Vagina (tissue), 2 donors: ENCODE results near the gene ZNRF2. TPM values are rescaled to one million over a fixed set of nuclear protein-coding genes. Genes with fewer than 3 reads are reported as not detected.

Experiments
- DNase-seq, 2 donors: peaks; one replicate each; pipeline ENCODE4 v3.0.0-alpha.2; 2017; ENCODE audit errors: extremely low spot score in 2 of 2
- H3K27ac ChIP-seq: fragments of 200-600 bp; sonication (generic); one replicate; pipeline ENCODE4 v1.5.1; 2019
- H3K27me3 ChIP-seq: fragments of 200-600 bp; sonication (generic); one replicate; pipeline ENCODE4 v1.5.1; 2019
- H3K36me3 ChIP-seq, 2 donors: fragments of 200-600 bp; sonication (generic); one replicate each; pipeline ENCODE4 v1.5.1; 2017 to 2019
- H3K4me1 ChIP-seq: fragments of 200-600 bp; sonication (generic); one replicate; pipeline ENCODE4 v1.5.1; 2019
- H3K4me3 ChIP-seq, 2 donors: fragments of 200-600 bp; sonication (generic); 1 replicate in 1 of 2; 2 replicates in 1 of 2; pipeline ENCODE4 v1.5.1; 2016 to 2019
- H3K9me3 ChIP-seq: fragments of 200-600 bp; sonication (generic); one replicate; pipeline ENCODE4 v1.5.1; 2019
- POLR2A ChIP-seq, 2 donors: fragments of 450-650 bp; IDR thresholded peaks; one replicate each; pipeline ENCODE4 v1.6.1; 2017; ENCODE audit warnings: antibody characterized with exemption in 2 of 2, mild to moderate bottlenecking in 2 of 2, moderate library complexity in 2 of 2
- POLR2AphosphoS5 ChIP-seq, 2 donors: sonication (generic); formaldehyde crosslinking; IDR thresholded peaks; one replicate each; pipeline ENCODE4 v1.9.0; 2017; ENCODE audit warnings: antibody characterized with exemption in 2 of 2, mild to moderate bottlenecking in 2 of 2, low read depth in 1 of 2; ENCODE audit not compliant: insufficient read depth in 1 of 2
- intact Hi-C: fragments of 100-400 bp; cut with DNase I; formaldehyde crosslinking; loops from one replicate; pipeline ENCODE4 v1.15.1; 2023
- total RNA-seq: library from RNA; depleted of rRNA; stranded (reverse); fragments of >200 nt; gene quantifications from one replicate; pipeline ENCODE4 v1.2.3, GENCODE V29; 2016
- TF ChIP-seq, protein P1 (sequence below), 3 experiments: fragments of 450-650 bp in 2 of 3; fragments of 200-600 bp in 1 of 3; sonication (generic) in 1 of 3; IDR thresholded peaks; one replicate each; pipeline ENCODE4 v1.5.1; 2017 to 2019; ENCODE audit warnings: antibody characterized with exemption in 3 of 3, mild to moderate bottlenecking in 2 of 3, moderate library complexity in 2 of 3

ZNRF2 gene
- total RNA-seq, 1 donor from 2014 or later, result 21.9 TPM

DNA sequence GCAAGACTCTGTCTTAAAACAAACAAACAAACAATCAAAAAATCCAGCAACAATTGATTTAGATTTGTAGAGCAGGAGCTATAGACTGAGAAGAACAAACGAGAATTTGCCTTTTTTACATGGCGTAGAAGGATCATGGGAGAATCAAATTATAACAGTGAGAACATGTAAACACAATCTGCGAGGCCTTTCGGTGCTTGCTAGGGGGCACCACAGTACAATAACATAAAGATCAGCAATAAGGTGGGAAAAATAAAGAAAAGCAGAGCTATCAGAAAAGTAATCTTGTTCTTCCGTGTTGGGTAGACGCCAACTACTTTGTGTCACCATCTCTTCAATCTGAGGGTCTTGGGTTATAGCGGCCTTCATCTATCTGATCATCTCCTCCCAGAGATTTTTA, 112.0 kb downstream of the ZNRF2 start:
- TF ChIP-seq, protein P1, sequence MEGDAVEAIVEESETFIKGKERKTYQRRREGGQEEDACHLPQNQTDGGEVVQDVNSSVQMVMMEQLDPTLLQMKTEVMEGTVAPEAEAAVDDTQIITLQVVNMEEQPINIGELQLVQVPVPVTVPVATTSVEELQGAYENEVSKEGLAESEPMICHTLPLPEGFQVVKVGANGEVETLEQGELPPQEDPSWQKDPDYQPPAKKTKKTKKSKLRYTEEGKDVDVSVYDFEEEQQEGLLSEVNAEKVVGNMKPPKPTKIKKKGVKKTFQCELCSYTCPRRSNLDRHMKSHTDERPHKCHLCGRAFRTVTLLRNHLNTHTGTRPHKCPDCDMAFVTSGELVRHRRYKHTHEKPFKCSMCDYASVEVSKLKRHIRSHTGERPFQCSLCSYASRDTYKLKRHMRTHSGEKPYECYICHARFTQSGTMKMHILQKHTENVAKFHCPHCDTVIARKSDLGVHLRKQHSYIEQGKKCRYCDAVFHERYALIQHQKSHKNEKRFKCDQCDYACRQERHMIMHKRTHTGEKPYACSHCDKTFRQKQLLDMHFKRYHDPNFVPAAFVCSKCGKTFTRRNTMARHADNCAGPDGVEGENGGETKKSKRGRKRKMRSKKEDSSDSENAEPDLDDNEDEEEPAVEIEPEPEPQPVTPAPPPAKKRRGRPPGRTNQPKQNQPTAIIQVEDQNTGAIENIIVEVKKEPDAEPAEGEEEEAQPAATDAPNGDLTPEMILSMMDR (IDR thresholded peaks at IDR 0.05), result no peak
- TF ChIP-seq POLR2A (IDR thresholded peaks at IDR 0.05), result no peak
- TF ChIP-seq POLR2AphosphoS5 (IDR thresholded peaks at IDR 0.05; ENCODE audit: insufficient read depth in 1 of 2, low read depth in 1 of 2), result no peak
- Histone ChIP-seq H3K9me3 (no peaks in the 10 kb centered on the region), H3K27ac (no peak overlapping the region), H3K4me3 (no peak overlapping the region), H3K36me3 (no peaks in the 10 kb centered on the region), H3K4me1 (no peaks in the 10 kb centered on the region), H3K27me3 (no peaks in the 10 kb centered on the region)
- intact Hi-C loops, result no loop called here
- no peak for DNase-seq

DNA sequence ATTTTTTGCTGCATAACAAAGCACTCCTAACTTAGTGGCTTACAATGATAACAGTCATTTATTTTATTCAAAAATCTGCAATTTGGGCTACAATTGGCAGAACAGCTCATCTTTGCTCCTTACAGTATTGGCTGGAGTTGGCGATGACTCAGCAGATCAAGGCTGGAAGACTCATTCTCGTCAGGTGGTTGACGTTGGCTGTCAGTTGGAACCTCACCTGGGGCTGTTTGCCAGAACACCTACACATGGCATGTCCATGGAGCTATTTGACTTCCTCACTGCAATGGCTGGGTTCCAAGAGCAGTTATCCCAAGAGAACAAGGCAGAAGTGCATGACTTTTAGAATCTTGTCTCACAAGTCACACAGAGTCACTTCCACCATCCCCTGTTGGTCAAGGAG, 119.1 kb downstream of the ZNRF2 start:
- intact Hi-C loops, result no loop called here
- DNase-seq, result no peak

DNA sequence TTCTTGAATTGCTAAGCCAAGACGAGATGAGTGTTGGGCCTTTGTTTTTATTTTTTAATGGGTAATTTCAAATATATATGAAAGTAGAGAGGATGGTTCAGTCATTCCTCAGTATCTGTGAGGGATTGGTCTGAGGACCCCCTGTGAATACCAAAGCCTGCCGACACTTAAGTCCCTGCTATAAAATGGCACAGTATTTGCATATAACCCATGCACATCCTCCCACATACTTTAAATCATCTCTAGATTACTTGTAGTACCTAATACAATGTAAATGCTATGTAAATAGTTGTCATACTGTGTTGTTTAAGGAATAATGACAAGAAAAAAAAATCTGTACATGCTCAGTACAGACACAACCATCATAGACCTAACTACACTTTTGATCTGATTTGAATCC, 120.8 kb downstream of the ZNRF2 start:
- no peaks in the 10 kb centered on the region for H3K27me3 ChIP-seq
- no peak overlapping the region for H3K4me3 ChIP-seq
- intact Hi-C loops, result no loop called here
- TF ChIP-seq POLR2AphosphoS5 (IDR thresholded peaks at IDR 0.05; ENCODE audit: insufficient read depth in 1 of 2, low read depth in 1 of 2) (no peak), POLR2A (IDR thresholded peaks at IDR 0.05) (no peak)
- TF ChIP-seq, protein P1 (IDR thresholded peaks at IDR 0.05), result no peak
- no peaks in the 10 kb centered on the region for H3K4me1 ChIP-seq
- no peak for DNase-seq
- no peaks in the 10 kb centered on the region for H3K36me3 ChIP-seq
- H3K27ac ChIP-seq, result no peak overlapping the region
- no peaks in the 10 kb centered on the region for H3K9me3 ChIP-seq

More for the DNA sequence above, 119.1 kb downstream of the ZNRF2 start:
- no peak overlapping the region for H3K27ac ChIP-seq
- no peaks in the 10 kb centered on the region for H3K4me1 ChIP-seq
- H3K4me3 ChIP-seq, result no peak overlapping the region
- H3K9me3 ChIP-seq, result no peaks in the 10 kb centered on the region
- no peaks in the 10 kb centered on the region for H3K36me3 ChIP-seq
- H3K27me3 ChIP-seq, result no peaks in the 10 kb centered on the region
- no peak for TF ChIP-seq POLR2A (IDR thresholded peaks at IDR 0.05)
- TF ChIP-seq POLR2AphosphoS5 (IDR thresholded peaks at IDR 0.05; ENCODE audit: insufficient read depth in 1 of 2, low read depth in 1 of 2), result no peak
- TF ChIP-seq, protein P1 (IDR thresholded peaks at IDR 0.05), result no peak

DNA sequence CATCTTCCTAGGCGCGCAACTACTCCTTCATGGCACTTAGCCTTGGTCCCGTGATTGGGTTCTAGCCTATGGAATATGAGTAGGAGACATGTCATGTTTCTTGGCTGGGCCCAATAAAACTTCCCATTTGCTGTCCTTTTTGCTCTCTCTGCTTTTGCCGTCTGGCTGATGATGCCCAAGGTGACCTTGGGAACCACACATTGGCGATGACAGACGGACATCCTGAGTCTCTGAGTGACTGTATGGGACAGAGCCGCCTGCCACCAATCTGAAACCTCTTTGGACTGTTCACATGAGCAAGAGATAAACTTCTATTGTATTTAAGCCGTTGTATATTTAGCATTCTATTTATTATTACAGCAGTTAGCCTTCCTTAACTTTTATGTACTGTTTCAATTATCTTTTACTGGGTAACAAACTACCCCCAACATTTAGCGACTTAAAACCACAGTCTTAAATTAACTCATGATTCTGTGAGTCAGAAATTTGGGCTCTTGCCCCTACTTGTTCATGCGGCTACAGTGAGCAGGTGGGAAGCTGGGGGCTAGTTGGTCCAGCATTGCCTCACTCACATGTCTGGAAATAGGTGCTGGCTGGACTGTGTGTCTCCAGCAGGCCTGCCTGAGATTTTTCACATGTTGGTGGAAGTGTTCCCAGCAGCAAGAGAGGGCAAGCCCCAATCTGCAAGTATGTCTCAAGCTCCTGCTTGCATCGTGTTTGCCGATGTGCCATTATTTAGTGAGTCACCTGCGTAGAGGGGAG, 122.4 kb downstream of the ZNRF2 start:
- Histone ChIP-seq H3K4me3 (no peak overlapping the region), H3K27ac (no peak overlapping the region), H3K4me1 (no peaks in the 10 kb centered on the region), H3K9me3 (no peaks in the 10 kb centered on the region), H3K27me3 (no peaks in the 10 kb centered on the region), H3K36me3 (no peaks in the 10 kb centered on the region)
- TF ChIP-seq POLR2AphosphoS5 (IDR thresholded peaks at IDR 0.05; ENCODE audit: insufficient read depth in 1 of 2, low read depth in 1 of 2), result no peak
- TF ChIP-seq, protein P1 (IDR thresholded peaks at IDR 0.05), result no peak
- TF ChIP-seq POLR2A (IDR thresholded peaks at IDR 0.05), result no peak
- no peak for DNase-seq
- intact Hi-C loops, result no loop called here

DNA sequence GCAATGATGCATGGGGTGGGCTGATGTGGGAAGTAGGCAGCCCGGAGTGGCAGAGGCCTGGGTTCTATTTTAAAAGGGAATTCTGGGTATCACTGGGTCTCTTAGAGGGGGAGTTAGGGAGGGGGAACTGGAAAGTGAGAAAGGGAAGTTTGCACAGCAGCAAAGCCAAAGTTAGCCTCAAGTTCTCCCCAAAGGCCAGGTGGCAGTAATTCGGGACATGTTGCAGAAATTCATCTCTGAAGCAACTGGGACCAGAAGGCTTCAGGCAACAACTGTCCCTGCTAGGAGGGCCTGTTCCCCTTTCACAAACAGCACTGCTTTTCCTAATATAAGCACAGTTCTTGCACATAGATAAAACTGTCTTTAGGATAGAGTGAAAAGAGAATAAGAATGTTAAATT, 126.8 kb downstream of the ZNRF2 start:
- Histone ChIP-seq H3K27ac (no peak overlapping the region), H3K4me3 (no peak overlapping the region), H3K27me3 (no peaks in the 10 kb centered on the region), H3K9me3 (no peaks in the 10 kb centered on the region), H3K4me1 (no peaks in the 10 kb centered on the region), H3K36me3 (no peaks in the 10 kb centered on the region)
- TF ChIP-seq POLR2A (IDR thresholded peaks at IDR 0.05) (no peak), POLR2AphosphoS5 (IDR thresholded peaks at IDR 0.05; ENCODE audit: insufficient read depth in 1 of 2, low read depth in 1 of 2) (no peak)
- TF ChIP-seq, protein P1 (IDR thresholded peaks at IDR 0.05), result no peak
- DNase-seq, result no peak
- intact Hi-C loops, result loop anchor here (5.0 kb wide), 1 partner anchor 244 kb away; no protein-coding TSS in a partner anchor
